ENCODE measurements around the gene CHD5.
"Not testable (repeated sequence)": the region's sequence is repeated elsewhere in the genome, so short reads cannot be mapped to it uniquely, and the experiment has no call there.

The CHD5 gene

GRCh38 chr1:6086358-6086757, 93.8 kb downstream of the CHD5 start:
- no peak for DNase-seq (ENCODE audit: low read depth in 2 of 2)

DNA sequence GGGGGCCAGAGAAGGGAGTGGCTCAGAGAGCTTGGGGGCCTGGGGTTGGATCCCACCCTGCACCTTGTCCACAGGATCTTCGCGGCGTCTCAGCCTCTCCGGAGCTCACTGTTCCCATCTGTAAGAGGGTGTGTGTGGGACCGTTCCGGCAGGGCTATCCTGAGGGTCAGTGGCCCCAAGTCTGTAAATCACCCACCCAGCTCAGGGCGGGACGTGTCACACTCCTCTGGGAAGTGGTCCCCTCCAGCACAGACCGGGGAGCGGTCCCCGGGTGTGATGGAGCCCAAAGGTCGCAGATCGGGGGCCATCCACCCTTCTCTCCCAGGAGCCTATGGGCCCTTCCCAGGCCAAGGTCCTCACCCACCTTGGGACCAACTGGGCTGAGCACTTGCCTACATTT, 94.5 kb downstream of the CHD5 start:
- DNase-seq (ENCODE audit: low read depth in 2 of 2), result no peak

DNA sequence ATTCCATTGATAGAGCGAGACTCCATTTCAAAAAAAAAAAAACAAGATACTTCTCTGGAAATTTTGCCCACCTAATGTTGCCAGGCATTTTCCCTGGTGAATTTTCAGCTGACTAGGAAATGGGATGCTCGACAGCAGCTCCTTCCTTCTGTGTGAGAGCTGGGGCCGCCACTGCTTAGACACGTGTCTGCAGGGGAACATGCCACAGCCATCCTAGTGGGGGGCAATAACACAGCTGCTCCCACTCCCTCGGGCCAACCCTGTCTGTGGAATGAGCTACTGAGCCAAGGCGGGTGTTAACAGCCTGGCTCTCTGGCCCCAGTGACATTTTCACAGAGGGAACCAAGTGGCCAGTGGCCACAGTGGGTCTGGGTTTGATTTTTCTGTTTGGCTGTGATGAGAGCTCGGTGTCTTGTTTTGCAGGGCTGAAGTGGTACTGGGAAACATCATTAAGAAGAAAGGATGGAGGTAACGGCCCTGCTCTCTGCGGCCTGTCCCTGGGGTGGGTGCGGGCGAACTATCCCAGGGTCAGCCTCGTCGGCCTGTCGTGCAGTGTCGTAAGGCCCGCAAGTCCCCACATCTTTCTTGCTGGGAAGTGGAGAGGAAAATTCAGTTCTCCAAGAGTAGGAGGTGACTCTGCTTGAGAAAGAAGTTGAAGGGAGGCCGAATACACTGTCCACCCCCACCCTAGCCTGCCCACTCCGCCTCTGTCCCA, 95.2 kb downstream of the CHD5 start:
- no peak for DNase-seq (ENCODE audit: low read depth in 2 of 2)

DNA sequence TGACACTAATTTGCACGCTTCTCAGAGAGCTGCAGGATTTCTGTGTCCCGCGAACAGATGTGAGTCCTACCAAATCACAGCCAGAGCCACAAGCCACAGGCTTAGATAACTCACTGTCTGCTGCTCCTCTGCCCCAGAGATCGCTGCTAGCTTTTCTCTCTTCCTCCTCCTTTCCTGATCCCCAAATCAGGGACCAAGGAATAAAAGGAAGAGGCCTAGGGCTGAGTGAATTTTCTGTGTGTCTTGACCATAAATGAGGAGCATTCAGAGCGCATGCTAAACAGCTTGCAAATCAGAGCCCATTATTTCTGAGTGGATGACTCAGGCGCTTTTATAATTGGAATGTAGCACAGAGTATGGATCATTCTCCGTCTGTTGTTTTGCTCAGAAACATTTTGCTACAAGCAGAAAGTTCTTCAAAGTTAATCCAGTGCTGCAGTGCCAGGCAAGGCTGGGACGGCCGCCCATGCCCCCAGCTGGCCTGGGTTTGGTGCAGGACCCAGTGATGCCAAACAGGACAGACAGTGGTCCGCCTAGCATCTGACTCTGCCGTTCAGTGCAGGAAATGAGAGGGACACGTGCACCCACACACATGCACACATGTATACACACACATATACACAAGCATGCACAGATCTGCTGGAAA, 96.2 kb downstream of the CHD5 start:
- no peak for DNase-seq (ENCODE audit: low read depth in 2 of 2)

DNA sequence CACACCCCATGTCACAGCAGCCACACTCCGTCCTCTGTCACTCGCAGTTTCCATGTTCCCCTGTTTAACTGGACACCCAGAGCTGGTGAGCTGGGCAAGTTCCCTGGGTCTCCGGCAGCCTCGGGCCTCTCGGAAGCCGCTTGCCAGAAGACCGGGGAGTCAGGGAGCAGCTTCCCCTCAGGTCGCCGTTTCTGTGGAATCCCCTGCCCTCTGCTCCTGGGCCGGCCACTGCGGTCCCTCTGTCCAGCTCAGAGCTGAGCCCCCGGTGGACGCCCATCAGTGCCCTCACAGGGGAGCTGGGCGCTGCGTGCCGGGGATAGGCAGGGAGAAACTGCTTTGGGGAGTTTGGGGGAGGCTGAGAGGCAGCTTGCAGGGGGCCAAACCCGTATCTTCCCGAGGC, 96.7 kb downstream of the CHD5 start:
- DNase-seq (ENCODE audit: low read depth in 2 of 2), result no peak

DNA sequence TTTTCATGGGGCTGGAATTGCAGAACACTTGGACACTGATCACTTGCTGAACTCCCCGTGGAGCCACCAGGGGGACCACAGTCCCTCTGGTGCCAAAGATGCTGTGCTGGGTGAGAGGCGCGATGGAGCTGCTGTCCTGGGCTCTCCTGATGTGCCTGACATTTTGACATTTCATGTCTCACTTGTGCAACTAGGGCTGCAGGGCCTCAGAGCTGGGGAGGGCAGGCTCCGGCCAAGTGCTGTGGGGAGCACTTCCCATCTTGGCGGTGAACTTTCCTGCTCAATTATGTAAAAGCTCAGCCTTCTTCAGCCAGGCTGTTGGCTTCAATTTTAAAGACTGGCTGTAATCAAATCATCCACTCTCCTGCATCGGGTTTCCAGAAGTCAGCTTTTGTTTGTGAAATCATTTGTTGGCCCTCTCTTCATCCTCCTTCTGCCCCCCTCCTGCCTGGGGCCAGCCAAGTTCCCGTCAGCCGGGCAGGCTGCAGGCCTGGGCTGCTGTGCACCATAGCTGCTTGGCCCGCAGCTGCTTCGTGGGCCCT, 97.6 kb downstream of the CHD5 start:
- no peak for DNase-seq (ENCODE audit: low read depth in 2 of 2)

DNA sequence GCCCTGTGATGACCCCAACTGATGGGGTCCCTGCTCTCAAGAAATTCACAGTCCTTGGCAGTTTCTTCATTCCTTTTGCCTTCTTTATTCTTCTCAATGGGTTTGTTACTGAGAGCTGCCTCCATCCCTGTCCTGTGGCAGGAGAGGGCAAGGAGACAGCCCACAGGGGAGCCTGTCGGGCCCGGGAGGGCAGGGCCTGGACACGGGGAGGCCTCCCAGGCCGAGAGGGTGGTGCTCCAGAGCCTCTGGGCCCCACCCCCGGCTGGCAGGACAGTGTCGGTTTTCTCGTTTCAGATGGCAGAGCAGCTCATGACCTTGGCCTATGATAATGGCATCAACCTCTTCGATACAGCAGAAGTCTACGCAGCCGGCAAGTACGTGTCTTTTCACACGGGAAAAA, 98.2 kb downstream of the CHD5 start:
- no peak for DNase-seq (ENCODE audit: low read depth in 2 of 2)

GRCh38 chr1:6080469-6080868, 99.7 kb downstream of the CHD5 start:
- no peak for DNase-seq (ENCODE audit: low read depth in 2 of 2)

- no peak for DNase-seq (ENCODE audit: low read depth in 2 of 2)
Measured at GRCh38 chr1:6077919-6078318, 102.2 kb downstream of the CHD5 start.

DNA sequence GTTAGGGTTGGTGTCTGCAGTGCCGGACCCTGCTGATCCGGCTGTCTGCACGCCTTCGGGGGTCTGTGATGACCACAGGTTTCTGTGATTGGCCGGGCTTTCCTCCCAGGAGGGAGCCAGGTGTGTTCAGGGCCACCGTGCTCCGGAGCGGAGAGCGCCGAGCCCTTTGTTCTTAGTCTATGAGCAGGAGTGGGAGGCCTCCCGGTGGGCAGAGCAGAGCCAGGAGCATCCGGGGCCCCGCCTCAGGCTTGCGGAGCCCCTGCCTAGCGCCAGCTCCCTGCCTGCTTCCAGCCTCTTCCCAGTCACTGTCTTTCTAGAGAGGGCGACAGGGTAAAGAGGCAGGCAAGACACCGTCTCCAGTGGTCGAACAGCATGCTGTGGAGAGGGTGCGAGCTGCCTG, 102.6 kb downstream of the CHD5 start:
- no peak for DNase-seq (ENCODE audit: low read depth in 2 of 2)

DNA sequence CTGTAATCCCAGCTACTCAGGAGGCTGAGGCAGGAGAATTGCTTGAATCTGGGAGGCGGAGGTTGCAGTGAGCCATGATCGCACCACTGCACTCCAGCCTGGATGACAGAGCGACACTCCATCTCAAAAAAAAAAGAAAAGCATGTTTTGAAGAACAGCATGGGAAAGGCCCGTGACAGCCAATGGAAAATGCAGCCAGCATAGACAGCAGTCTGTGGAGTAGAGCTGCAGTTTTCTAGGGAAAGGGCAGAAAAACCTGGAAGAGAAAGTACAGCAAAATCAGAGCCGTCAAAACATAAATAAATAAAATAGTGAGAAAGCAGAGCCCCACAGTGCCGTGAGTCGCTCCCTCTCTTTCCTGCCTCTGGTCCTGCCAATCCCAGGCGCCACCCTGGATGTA, 103.1 kb downstream of the CHD5 start:
- not testable (repeated sequence) for DNase-seq (ENCODE audit: low read depth in 2 of 2)

GRCh38 chr1:6075748-6076147, 104.4 kb downstream of the CHD5 start:
- no peak for DNase-seq (ENCODE audit: low read depth in 2 of 2)

- no peak for DNase-seq (ENCODE audit: low read depth in 2 of 2)
Measured at GRCh38 chr1:6074192-6074901, 105.8 kb downstream of the CHD5 start.

DNA sequence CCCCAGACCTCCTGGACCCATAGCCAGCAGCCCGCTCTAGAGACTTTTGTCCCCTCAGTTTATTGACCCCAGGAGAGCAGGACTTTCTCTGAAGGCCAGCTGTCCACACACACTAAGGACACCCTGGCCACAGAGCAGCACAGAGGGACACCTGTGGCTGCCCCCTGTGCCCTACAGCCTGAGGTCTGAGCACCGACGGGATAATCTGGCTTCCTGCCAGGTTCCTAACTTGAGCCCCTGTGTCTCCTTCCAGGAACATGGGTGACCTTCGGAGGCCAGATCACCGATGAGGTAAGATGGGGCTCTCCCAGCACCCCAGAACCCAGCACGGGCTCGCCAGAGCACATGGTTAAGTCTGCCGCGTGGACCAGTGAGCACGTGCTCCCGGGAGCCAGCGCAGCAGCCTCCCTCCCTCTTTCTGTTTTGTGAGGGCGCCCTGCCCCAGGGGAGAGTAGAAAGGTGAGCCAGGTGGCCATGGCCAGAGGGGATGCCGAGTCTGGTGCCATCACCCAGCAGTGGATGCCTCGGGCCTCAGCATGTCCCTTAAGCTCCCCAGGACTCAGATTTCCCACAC, 106.6 kb downstream of the CHD5 start:
- DNase-seq (ENCODE audit: low read depth in 2 of 2), result no peak

GRCh38 chr1:6072774-6073479, 107.2 kb downstream of the CHD5 start:
- DNase-seq (ENCODE audit: low read depth in 2 of 2), result no peak

DNA sequence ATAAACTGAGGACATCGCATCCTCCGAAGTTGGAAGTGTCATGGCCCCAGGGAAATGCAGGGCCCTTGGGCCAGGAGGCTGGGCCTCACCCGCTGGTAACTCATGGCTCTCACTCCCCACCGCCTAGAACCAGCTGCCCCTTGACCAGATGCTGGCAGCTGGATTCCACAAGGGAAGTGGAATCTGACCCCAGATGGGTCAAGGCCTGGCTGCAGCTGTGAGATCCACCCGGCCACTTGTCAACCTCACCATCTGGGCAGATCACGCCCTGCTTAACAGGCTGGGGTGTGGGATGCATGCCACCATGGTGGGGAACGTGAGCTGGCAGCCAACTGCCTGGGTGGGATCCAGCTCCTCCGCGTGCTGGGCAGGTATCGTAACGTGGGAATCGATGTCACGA, 108.9 kb downstream of the CHD5 start:
- DNase-seq (ENCODE audit: low read depth in 2 of 2), result no peak

GRCh38 chr1:6070450-6070974, 109.6 kb downstream of the CHD5 start:
- no peak for DNase-seq (ENCODE audit: low read depth in 2 of 2)

GRCh38 chr1:6069573-6069972, 110.5 kb downstream of the CHD5 start:
- DNase-seq (ENCODE audit: low read depth in 2 of 2), result no peak

DNA sequence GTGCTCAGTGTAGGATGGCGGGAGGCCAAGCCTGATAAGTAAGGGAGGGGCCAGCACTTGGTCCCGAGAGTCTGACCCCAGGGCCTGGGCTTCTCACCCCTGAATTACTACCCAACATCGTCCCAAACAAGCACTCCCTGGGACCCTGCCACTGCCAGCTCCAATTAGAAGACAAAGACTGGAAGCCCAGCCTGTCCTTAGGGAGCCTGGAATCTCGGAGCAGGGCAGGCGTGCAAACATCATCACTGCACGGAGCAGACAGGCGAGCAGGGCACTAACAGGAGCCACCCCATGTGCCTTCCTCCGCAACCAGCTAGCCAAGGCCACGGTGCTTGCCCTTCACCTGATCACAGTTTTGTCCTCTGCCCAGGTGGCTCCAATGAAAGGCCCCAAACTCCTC, 111.2 kb downstream of the CHD5 start:
- DNase-seq (ENCODE audit: low read depth in 2 of 2), result no peak

DNA sequence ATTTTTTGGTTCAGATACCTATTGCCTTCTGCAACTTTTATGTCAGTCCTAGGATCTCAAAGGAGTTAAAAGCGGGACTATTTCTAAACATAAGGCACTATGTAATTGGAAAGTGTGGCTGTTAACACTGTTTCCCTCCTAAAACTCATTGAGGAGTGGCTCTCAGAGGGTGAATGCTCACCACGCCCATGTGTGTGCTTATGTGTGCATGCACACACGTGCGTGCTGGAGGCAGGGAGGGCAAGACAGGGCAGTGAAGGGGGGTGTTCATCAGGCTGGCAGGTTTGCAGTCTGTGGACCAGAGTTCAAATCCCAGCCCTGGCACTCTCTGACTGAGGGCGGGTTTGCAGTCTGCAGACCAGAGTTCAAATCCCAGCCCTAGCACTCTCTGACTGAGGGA, 112.0 kb downstream of the CHD5 start:
- DNase-seq (ENCODE audit: low read depth in 2 of 2), result no peak

DNA sequence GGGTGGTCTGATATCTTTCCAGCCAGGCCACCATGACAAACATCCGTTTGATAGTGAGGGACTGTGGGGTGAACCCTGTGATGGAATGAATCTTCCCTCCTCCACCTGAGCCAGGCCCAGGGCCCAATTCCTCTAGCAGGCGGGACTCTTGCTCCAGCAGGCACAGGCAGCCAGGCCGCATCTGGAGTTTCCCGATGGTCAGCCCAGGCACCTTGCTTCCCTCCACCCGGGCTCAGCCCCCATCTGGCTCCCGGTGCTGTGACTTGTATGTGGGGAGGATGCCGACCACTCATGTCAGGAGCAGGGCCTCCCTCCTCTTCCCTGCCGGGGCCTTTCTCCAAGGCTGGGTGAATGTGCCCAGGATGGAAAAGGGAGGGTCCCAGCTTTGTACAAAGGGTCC, 113.4 kb downstream of the CHD5 start:
- DNase-seq (ENCODE audit: low read depth in 2 of 2), result no peak
